CD14-positive monocyte (primary cell): ENCODE data around the gene PCDHB13. TPM values are rescaled to one million over a fixed set of nuclear protein-coding genes. Genes with fewer than 3 reads are reported as not detected.
"Not testable (repeated sequence)": the region's sequence is repeated elsewhere in the genome, so short reads cannot be mapped to it uniquely, and the experiment has no call there.

Experiments
- DNase-seq, 3 donors: peaks; one replicate each; pipeline ENCODE4 v3.0.0-alpha.2; 2011 to 2022
- H2AFZ ChIP-seq: 2 replicates; pipeline ENCODE4 v1.6.0; 2012; ENCODE audit warnings: mild to moderate bottlenecking, low read depth, low read length, inconsistent platforms; ENCODE audit not compliant: insufficient read depth, poor library complexity, severe bottlenecking
- H3K27ac ChIP-seq, 2 donors: 1 replicate in 1 of 2; 2 replicates in 1 of 2; pipeline ENCODE4 v1.5.1; 2012 to 2013; ENCODE audit warnings: low read length in 2 of 2, control low read depth in 1 of 2, inconsistent platforms in 1 of 2, low read depth in 1 of 2, mild to moderate bottlenecking in 1 of 2
- H3K27me3 ChIP-seq, 2 donors: one replicate each; pipeline versions ENCODE4 v1.6.0 to v1.6.1; 2011 to 2013; ENCODE audit warnings: low read length in 2 of 2; ENCODE audit not compliant: control insufficient read depth in 2 of 2, insufficient read depth in 2 of 2
- H3K36me3 ChIP-seq, 2 donors: replicated peaks in 1 of 2; 1 replicate in 1 of 2; 2 replicates in 1 of 2; pipeline versions ENCODE4 v1.5.1 to v1.6.1; 2012 to 2013; ENCODE audit warnings: low read length in 2 of 2, control low read depth in 1 of 2, inconsistent platforms in 1 of 2, mild to moderate bottlenecking in 1 of 2; ENCODE audit not compliant: insufficient read depth in 2 of 2, control insufficient read depth in 1 of 2
- H3K4me1 ChIP-seq, 2 donors: 1 replicate in 1 of 2; 2 replicates in 1 of 2; pipeline versions ENCODE4 v1.5.1 to v1.6.1; 2012 to 2013; ENCODE audit warnings: low read length in 2 of 2, control low read depth in 1 of 2, inconsistent platforms in 1 of 2, mild to moderate bottlenecking in 1 of 2, moderate library complexity in 1 of 2; ENCODE audit not compliant: insufficient read depth in 2 of 2, control insufficient read depth in 1 of 2
- H3K4me2 ChIP-seq: replicated peaks from 2 replicates; pipeline ENCODE3; 2012; ENCODE audit warnings: low read length, moderate library complexity, mild to moderate bottlenecking; ENCODE audit not compliant: poor library complexity, severe bottlenecking; ENCODE audit errors: extremely low read depth
- H3K4me3 ChIP-seq, 3 experiments: fragments of 200-600 bp in 1 of 3; sonication (generic) in 1 of 3; replicated peaks in 1 of 3; 1 replicate in 2 of 3; 2 replicates in 1 of 3; pipeline ENCODE4 v1.5.1; 2011 to 2013; ENCODE audit warnings: low read length in 3 of 3, mild to moderate bottlenecking in 3 of 3, control low read depth in 2 of 3, low read depth in 2 of 3, inconsistent platforms in 1 of 3, moderate library complexity in 1 of 3
- H3K79me2 ChIP-seq: 2 replicates; pipeline ENCODE4 v1.6.0; 2012; ENCODE audit warnings: mild to moderate bottlenecking, control low read depth, inconsistent platforms, low read length, moderate library complexity; ENCODE audit not compliant: insufficient read depth
- H3K9ac ChIP-seq: 2 replicates; pipeline ENCODE4 v1.6.0; 2017; ENCODE audit warnings: low read length, mild to moderate bottlenecking; ENCODE audit not compliant: insufficient read depth, poor library complexity, severe bottlenecking
- H3K9me3 ChIP-seq, 2 donors: replicated peaks in 1 of 2; 1 replicate in 1 of 2; 2 replicates in 1 of 2; pipeline versions ENCODE4 v1.5.1 to v1.6.1; 2012 to 2013; ENCODE audit warnings: low read length in 2 of 2, control low read depth in 1 of 2; ENCODE audit not compliant: control insufficient read depth in 1 of 2, insufficient read depth in 1 of 2
- H4K20me1 ChIP-seq: 2 replicates; pipeline ENCODE4 v1.6.0; 2012; ENCODE audit warnings: mild to moderate bottlenecking, low read length, control low read depth, moderate library complexity; ENCODE audit not compliant: insufficient read depth
- H3K27ac Mint-ChIP-seq, 7 donors: one replicate each; pipeline ENCODE4 v1.8.0; 2020; ENCODE audit warnings: mild to moderate bottlenecking in 7 of 7, mixed read lengths in 7 of 7, moderate library complexity in 6 of 7, inconsistent platforms in 2 of 7
- H3K27me3 Mint-ChIP-seq, 3 donors: one replicate each; pipeline ENCODE4 v1.8.0; 2021 to 2022; ENCODE audit warnings: low read depth in 3 of 3, mild to moderate bottlenecking in 3 of 3, mixed read lengths in 3 of 3, moderate library complexity in 3 of 3, inconsistent platforms in 1 of 3
- H3K36me3 Mint-ChIP-seq, 2 donors: one replicate each; pipeline ENCODE4 v1.8.0; 2020; ENCODE audit warnings: mixed read lengths in 2 of 2, inconsistent platforms in 1 of 2, mild to moderate bottlenecking in 1 of 2
- H3K4me1 Mint-ChIP-seq: one replicate; pipeline ENCODE4 v1.8.0; 2020; ENCODE audit warnings: mild to moderate bottlenecking, mixed read lengths
- H3K4me3 Mint-ChIP-seq, 2 donors: one replicate each; pipeline ENCODE4 v1.8.0; 2020; ENCODE audit warnings: mild to moderate bottlenecking in 2 of 2, mixed read lengths in 2 of 2, moderate library complexity in 1 of 2
- H3K9me3 Mint-ChIP-seq, 7 donors: one replicate each; pipeline ENCODE4 v1.8.0; 2020 to 2022; ENCODE audit warnings: mixed read lengths in 7 of 7, mild to moderate bottlenecking in 6 of 7, moderate library complexity in 6 of 7, inconsistent platforms in 2 of 7
- WGBS: methylation state at CpG from one replicate; pipeline ENCODE4 v1.1.5; 2013; ENCODE audit warnings: missing lambda C conversion rate; ENCODE audit not compliant: insufficient coverage; 5-methylcytosine and 5-hydroxymethylcytosine counted together
- intact Hi-C, 2 donors: fragments of 100-400 bp; cut with micrococcal nuclease; formaldehyde crosslinking; loops; one replicate each; pipeline versions ENCODE4 v1.15.0 to v1.15.1; 2023
- polyA minus RNA-seq: library from RNA; depleted of rRNA, polyadenylated mRNA; stranded (reverse); fragments of >200 nt; gene quantifications from 2 replicates; pipeline ENCODE4 v1.2.3, GENCODE V29; 2012
- polyA plus RNA-seq, 3 donors: library from polyadenylated mRNA; depleted of rRNA in 1 of 3; unstranded in 2 of 3; stranded (reverse) in 1 of 3; fragments of 300-500 nt in 2 of 3; fragments of >200 nt in 1 of 3; fragmentation: Illumina TruSeq in 2 of 3; gene quantifications; 1 replicate in 2 of 3; 2 replicates in 1 of 3; pipeline ENCODE4 v1.2.3, GENCODE V29; 2012 to 2021
- total RNA-seq, 12 experiments: library from RNA in 1 of 12; stranded (reverse) in 1 of 12; fragments of 120-200 nt in 1 of 12; gene quantifications; one replicate each; pipeline ENCODE4 v1.2.4 and lab custom pipeline; 2013 to 2026; ENCODE audit warnings: mixed read lengths in 6 of 12, inconsistent platforms in 1 of 12
- TF ChIP-seq, protein P1 (sequence below): fragments of 200-600 bp; IDR thresholded peaks from one replicate; pipeline ENCODE4 v1.8.0; 2022; ENCODE audit warnings: antibody characterized with exemption, mild to moderate bottlenecking

PCDHB13 gene
- not detected for total RNA-seq (2013)
- polyA plus RNA-seq (not detected), polyA minus RNA-seq (not detected in 2 replicates), total RNA-seq (lab: John Stamatoyannopoulos, UW) (0 to 0.46 (median 0) reads per million in 11 experiments)

DNA sequence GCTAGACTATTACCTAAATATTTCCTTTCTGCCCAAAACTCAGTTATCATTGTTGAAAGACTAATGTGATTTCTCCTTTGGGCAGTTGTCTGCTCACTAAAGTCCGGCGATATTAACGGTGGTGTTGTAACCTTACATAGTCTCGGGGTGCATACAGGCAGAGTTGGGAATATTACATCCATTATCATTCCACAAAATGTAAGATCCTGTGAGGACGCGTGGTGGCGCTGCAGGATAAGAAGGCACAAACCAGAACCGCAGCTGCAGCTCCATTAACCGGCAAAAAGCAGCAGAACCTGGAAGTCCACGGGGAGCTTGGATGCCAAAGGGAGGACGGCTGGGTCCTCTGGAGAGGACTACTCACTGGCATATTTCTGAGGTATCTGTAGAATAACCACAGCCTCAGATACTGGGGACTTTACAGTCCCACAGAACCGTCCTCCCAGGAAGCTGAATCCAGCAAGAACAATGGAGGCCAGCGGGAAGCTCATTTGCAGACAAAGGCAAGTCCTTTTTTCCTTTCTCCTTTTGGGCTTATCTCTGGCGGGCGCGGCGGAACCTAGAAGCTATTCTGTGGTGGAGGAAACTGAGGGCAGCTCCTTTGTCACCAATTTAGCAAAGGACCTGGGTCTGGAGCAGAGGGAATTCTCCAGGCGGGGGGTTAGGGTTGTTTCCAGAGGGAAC is at the start of gene PCDHB13:
Gene PCDHB13 (plus strand): TSS at position 264 of the 684 bp plus-strand sequence. CDS start 205 bp downstream, at position 469.
- H3K4me1 ChIP-seq, H3K27ac ChIP-seq, H3K9ac ChIP-seq, H3K4me3 ChIP-seq, H3K36me3 ChIP-seq, H3K4me2 ChIP-seq, H4K20me1 ChIP-seq, intact Hi-C loops, H3K27ac Mint-ChIP-seq, H3K36me3 Mint-ChIP-seq, H3K4me1 Mint-ChIP-seq, H3K79me2 ChIP-seq, H2AFZ ChIP-seq, DNase-seq: not testable (repeated sequence)
- peaks cover 31 to 65% (median 51%) of the 10 kb centered on the region in 7 donors for H3K9me3 Mint-ChIP-seq
- peak within 1 kb of the TSS in 1 of 2 donors; percentile 62 for H3K4me3 Mint-ChIP-seq
- H3K27me3 ChIP-seq = peaks cover 4 to 36% of the 10 kb centered on the region in 2 donors
- WGBS = no CpG with 5 or more reads among the region's 18 CpGs
- peaks cover 38 to 67% of the 10 kb centered on the region in 2 donors for H3K9me3 ChIP-seq
- H3K27me3 Mint-ChIP-seq = peaks cover 11 to 53% (median 40%) of the 10 kb centered on the region in 3 donors

DNA sequence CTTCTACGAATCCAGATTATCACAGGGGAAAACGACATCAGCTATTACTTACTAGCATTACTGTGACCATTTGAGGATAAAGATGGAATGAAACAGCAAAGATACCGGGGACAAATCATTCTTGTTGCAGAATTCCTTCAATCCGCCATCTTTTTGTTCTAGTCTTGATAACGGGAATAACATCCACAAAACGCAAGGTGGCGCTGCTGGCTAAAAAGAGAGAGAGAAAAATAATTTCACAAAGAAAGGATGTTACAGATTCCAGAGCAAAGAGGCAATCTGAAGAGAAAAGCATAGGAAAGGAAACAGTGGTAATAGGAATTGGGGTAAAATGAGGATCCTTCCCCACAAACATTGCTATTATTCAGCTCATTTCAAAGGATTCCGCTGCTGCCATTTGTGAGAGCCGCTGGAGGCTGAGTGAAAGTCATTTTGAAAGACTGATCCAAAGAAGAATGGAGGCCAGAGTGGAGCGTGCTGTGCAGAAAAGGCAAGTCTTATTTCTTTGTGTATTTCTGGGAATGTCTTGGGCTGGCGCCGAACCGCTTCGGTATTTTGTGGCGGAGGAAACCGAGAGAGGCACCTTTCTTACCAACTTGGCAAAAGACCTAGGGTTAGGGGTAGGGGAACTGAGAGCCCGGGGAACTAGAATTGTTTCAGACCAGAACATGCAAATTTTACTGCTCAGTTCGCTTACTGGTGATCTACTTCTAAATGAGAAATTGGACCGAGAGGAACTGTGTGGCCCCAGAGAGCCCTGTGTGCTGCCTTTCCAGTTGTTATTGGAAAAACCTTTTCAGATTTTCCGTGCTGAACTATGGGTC is 41.1 kb upstream of the PCDHB13 start, which contains the start of gene PCDHB7:
Gene PCDHB7 (plus strand): TSS at position 264 of the 824 bp plus-strand sequence. CDS start 192 bp downstream, at position 456.
- Mint-ChIP-seq H3K4me3 (no peak within 1 kb of the TSS), H3K27ac (no peak within 1 kb of the TSS), H3K27me3 (peaks cover 0 to 16% (median 7%) of the 10 kb centered on the region in 3 donors), H3K36me3 (peaks cover 0 to 2% of the 10 kb centered on the region in 2 donors), H3K9me3 (peaks cover 20 to 44% (median 33%) of the 10 kb centered on the region in 7 donors), H3K4me1 (no peaks in the 10 kb centered on the region)
- peaks cover 5 to 9% of the 10 kb centered on the region in 2 donors for H3K27me3 ChIP-seq
- no peaks in the 10 kb centered on the region for H3K4me1 ChIP-seq
- intact Hi-C loops = no loop called here
- H3K9ac ChIP-seq = no peak within 1 kb of the TSS
- TF ChIP-seq, protein P1, sequence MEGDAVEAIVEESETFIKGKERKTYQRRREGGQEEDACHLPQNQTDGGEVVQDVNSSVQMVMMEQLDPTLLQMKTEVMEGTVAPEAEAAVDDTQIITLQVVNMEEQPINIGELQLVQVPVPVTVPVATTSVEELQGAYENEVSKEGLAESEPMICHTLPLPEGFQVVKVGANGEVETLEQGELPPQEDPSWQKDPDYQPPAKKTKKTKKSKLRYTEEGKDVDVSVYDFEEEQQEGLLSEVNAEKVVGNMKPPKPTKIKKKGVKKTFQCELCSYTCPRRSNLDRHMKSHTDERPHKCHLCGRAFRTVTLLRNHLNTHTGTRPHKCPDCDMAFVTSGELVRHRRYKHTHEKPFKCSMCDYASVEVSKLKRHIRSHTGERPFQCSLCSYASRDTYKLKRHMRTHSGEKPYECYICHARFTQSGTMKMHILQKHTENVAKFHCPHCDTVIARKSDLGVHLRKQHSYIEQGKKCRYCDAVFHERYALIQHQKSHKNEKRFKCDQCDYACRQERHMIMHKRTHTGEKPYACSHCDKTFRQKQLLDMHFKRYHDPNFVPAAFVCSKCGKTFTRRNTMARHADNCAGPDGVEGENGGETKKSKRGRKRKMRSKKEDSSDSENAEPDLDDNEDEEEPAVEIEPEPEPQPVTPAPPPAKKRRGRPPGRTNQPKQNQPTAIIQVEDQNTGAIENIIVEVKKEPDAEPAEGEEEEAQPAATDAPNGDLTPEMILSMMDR = peak; percentile 10
- no peak within 1 kb of the TSS for H3K27ac ChIP-seq
- DNase-seq = no peak
- H3K79me2 ChIP-seq = no peaks in the 10 kb centered on the region
- 49% methylated on average over 13 of the region's 20 CpGs for WGBS
- H2AFZ ChIP-seq = no peak within 1 kb of the TSS
- H3K36me3 ChIP-seq = no peaks in the 10 kb centered on the region
- H3K9me3 ChIP-seq = peaks cover 27 to 54% of the 10 kb centered on the region in 2 donors
- H3K4me3 ChIP-seq = no peak within 1 kb of the TSS
- H3K4me2 ChIP-seq = no peak within 1 kb of the TSS
- H4K20me1 ChIP-seq = no peaks in the 10 kb centered on the region

DNA sequence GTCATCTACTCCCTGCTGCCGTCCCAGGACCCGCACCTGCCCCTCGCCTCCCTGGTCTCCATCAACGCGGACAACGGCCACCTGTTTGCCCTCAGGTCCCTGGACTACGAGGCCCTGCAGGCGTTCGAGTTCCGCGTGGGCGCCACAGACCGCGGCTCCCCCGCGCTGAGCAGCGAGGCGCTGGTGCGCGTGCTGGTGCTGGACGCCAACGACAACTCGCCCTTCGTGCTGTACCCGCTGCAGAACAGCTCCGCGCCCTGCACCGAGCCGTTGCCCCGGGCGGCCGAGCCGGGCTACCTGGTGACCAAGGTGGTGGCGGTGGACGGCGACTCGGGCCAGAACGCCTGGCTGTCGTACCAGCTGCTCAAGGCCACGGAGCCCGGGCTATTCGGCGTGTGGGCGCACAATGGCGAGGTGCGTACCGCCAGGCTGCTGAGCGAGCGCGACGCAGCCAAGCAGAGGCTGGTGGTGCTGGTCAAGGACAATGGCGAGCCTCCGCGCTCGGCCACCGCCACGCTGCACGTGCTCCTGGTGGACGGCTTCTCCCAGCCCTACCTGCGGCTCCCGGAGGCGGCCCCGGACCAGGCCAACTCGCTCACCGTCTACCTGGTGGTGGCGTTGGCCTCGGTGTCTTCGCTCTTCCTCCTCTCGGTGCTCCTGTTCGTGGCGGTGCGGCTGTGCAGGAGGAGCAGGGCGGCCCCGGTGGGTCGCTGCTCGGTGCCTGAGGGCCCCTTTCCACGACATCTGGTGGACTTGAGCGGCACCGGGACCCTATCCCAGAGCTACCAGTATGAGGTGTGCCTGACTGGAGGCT is 39.2 kb upstream of the PCDHB13 start:
- 39% methylated on average over 56 of the region's 79 CpGs for WGBS
- intact Hi-C loops, H3K27ac ChIP-seq, DNase-seq, H3K36me3 ChIP-seq, H3K27me3 ChIP-seq, H3K9ac ChIP-seq, H2AFZ ChIP-seq, H3K4me1 ChIP-seq, H3K36me3 Mint-ChIP-seq, H3K79me2 ChIP-seq, H3K27ac Mint-ChIP-seq, H3K4me1 Mint-ChIP-seq, H3K4me3 ChIP-seq, H4K20me1 ChIP-seq, H3K4me2 ChIP-seq: not testable (repeated sequence)
- peaks cover 20 to 32% (median 29%) of the 10 kb centered on the region in 7 donors for H3K9me3 Mint-ChIP-seq
- H3K9me3 ChIP-seq = peaks cover 39 to 66% of the 10 kb centered on the region in 2 donors
- peaks cover 0 to 16% (median 7%) of the 10 kb centered on the region in 3 donors for H3K27me3 Mint-ChIP-seq
- H3K4me3 Mint-ChIP-seq = peak overlapping the region in 1 of 2 donors; percentile 6
